ENCODE data around the gene CHCHD6.
A peak's percentile ranks its signal among the peaks of the same experiment; 100 is the strongest.

The CHCHD6 gene

DNA sequence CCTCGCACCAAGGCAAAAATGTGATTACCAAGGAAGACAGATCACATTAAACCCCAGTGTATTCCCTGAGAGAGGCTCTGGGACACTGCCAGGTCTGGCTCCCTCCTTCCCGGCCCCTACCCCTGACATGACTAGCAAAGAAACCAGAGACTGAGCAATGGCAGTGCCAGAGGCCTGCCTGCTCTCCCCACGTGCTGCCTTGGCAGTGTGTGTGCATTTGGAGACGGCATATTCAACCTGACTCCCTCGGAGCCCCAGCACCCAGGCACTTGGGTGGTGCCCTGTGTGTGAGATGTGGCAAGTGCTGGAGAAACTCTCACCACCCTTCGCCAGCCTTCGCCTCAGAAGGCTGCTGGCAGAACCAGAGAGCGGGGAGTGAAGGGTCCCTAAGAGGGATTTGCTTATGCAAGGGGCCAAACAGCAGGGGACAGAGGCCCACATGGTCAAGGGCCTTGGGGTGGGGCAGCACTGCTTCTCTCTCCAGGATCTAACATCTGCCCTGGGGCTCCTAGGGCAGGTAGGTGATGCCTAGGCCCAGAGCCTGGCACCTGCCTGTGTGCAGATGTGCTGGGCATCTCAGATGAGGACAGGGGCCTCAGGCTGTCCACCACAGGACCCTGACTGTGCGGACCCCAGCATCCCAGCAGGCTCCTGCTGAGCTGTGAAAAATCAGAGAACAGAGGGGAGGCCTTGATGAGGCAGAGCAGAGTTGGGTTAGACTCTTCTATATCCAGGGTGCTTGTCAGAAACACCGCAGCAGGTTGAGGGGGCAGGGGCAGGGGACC is 255.3 kb downstream of the CHCHD6 start:
- no peak overlapping the region for H3K27ac ChIP-seq

GRCh38 chr3:126959921-126960603 is 256.0 kb downstream of the CHCHD6 start:
- TF ChIP-seq, protein P1, sequence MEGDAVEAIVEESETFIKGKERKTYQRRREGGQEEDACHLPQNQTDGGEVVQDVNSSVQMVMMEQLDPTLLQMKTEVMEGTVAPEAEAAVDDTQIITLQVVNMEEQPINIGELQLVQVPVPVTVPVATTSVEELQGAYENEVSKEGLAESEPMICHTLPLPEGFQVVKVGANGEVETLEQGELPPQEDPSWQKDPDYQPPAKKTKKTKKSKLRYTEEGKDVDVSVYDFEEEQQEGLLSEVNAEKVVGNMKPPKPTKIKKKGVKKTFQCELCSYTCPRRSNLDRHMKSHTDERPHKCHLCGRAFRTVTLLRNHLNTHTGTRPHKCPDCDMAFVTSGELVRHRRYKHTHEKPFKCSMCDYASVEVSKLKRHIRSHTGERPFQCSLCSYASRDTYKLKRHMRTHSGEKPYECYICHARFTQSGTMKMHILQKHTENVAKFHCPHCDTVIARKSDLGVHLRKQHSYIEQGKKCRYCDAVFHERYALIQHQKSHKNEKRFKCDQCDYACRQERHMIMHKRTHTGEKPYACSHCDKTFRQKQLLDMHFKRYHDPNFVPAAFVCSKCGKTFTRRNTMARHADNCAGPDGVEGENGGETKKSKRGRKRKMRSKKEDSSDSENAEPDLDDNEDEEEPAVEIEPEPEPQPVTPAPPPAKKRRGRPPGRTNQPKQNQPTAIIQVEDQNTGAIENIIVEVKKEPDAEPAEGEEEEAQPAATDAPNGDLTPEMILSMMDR (conservative IDR thresholded peaks at IDR 0.05) = peak; percentile 48
- peak overlapping the region; percentile 14; the same call in 1 of the 2 replicates for H3K27ac ChIP-seq

More for the DNA sequence above, 255.3 kb downstream of the CHCHD6 start:
- TF ChIP-seq, protein P1 (conservative IDR thresholded peaks at IDR 0.05) = no peak

DNA sequence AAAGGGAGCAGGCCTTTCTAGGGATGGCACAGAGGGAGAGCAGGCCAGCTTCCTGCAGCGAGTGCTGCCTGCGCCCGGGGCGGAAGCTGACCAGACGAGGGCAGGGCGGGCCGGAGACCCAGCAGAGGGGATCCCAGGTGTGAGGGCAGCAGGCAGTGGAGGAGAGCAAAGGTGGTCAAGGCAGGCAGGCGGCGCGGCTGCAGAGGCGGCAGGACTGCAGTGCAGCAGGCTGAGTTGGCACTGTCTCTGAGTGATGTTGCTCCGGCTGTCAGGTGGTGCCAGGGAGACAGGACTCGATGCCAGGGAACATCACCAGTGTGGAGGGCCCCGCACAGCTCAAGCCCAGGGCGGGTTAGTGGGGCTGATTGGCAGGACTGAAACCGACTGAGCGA is 256.6 kb downstream of the CHCHD6 start:
- H3K27ac ChIP-seq = peak overlapping the region; percentile 14; the same call in 1 of the 2 replicates
- TF ChIP-seq, protein P1 (conservative IDR thresholded peaks at IDR 0.05) = peak; percentile 10; the same call in 1 of the 2 replicates

- TF ChIP-seq, protein P1 (conservative IDR thresholded peaks at IDR 0.05) = no peak
- no peak overlapping the region for H3K27ac ChIP-seq
These were observed 257.3 kb downstream of the CHCHD6 start for GRCh38 chr3:126961191-126961790.

DNA sequence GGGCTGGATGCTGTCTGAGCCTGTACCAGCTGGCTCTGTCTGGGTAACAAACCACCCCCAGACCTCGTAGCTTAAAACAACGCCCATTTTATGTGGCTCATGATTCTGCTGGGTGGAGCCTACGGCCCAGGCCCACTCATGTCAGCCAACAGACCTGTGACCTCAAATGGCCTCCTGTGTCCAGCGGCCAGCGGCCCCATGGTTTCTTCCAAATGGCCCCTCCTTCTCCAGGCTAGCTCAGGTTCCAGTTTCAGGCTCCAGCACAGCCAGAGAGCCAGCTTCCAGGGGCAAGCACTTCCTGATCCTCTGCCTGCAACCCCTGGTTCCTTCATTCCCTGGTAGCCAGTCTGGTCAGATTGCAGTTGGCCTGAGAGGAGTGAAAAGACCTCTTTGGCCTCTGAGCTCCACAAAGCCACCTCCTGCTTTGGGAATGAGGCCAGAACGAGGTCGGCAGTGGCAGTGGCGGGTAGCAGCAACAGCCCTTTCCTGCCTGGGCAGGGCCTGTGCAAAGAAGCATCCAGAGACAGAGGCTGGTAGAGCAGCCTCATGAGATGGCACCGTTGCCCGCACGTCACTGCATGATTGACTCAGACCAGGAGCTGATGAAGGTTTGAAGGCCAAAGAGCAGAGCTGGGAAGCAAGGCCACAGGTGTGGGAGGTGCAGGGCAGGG is 257.9 kb downstream of the CHCHD6 start:
- TF ChIP-seq, protein P1 (conservative IDR thresholded peaks at IDR 0.05) = no peak
- no peak overlapping the region for H3K27ac ChIP-seq

DNA sequence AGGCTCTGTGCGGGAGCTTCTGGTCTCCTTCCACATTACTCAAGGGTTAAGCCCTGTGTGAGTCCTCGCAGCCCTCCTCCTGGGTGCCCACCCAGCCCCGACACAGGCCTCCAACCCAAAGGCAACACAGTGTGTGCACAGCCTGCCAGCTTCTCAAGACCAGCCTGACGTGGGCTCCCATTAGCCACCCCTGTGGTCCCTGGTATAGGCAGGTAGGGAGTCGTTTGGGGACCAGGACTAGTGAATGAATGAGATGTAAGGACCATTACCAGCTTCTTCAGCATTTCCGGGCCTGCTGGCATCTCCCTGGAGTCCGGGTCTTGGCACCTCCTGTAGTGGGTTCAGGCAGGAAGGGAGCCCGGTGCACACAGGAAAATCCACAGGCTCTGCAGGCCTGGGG is 258.7 kb downstream of the CHCHD6 start:
- TF ChIP-seq, protein P1 (conservative IDR thresholded peaks at IDR 0.05) = no peak
- no peak overlapping the region for H3K27ac ChIP-seq
